Hepatocyte (in vitro differentiated cells): ENCODE measurements around the gene C20orf204.

Experiments used
- CTCF ChIP-seq: fragments of 200-600 bp; sonication (generic); IDR thresholded peaks from 2 replicates; pipeline ENCODE4 v1.5.1; 2016; ENCODE audit warnings: antibody characterized with exemption, mild to moderate bottlenecking; ENCODE audit not compliant: poor library complexity
- EZH2 ChIP-seq: fragments of 200-600 bp; sonication (generic); IDR thresholded peaks from 2 replicates; pipeline ENCODE4 v1.6.1; 2016; ENCODE audit warnings: antibody characterized with exemption, mild to moderate bottlenecking, borderline replicate concordance
- EZH2phosphoT487 ChIP-seq: fragments of 200-600 bp; sonication (generic); IDR thresholded peaks from one replicate; pipeline ENCODE4 v1.6.1; 2018; ENCODE audit warnings: antibody characterized with exemption, mild to moderate bottlenecking, low read depth, moderate library complexity; ENCODE audit not compliant: unreplicated experiment, severe bottlenecking

GRCh38 chr20:64025826-64026412 lies 10.1 kb upstream of the C20orf204 start:
- TF ChIP-seq CTCF (no peak), EZH2phosphoT487 (no peak), EZH2 (no peak)
